ENCODE data around the gene WDR18.
"Not testable (repeated sequence)": the region's sequence is repeated elsewhere in the genome, so short reads cannot be mapped to it uniquely, and the experiment has no call there.

DNA sequence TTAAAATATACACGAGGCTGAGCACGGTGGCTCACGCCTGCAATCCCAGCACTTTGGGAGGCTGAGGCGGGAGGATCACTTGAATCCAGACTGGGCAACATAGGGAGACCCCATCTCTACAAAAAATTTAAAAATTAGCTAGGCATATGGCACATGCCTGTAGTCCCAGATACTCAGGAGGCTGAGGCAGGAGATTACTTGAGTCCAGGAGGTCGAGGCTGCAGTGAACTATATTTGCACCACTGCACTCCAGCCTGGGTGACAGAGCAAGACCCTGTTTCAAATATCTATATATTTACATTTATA is 39.7 kb downstream of the WDR18 start:
- TF ChIP-seq, protein P1, sequence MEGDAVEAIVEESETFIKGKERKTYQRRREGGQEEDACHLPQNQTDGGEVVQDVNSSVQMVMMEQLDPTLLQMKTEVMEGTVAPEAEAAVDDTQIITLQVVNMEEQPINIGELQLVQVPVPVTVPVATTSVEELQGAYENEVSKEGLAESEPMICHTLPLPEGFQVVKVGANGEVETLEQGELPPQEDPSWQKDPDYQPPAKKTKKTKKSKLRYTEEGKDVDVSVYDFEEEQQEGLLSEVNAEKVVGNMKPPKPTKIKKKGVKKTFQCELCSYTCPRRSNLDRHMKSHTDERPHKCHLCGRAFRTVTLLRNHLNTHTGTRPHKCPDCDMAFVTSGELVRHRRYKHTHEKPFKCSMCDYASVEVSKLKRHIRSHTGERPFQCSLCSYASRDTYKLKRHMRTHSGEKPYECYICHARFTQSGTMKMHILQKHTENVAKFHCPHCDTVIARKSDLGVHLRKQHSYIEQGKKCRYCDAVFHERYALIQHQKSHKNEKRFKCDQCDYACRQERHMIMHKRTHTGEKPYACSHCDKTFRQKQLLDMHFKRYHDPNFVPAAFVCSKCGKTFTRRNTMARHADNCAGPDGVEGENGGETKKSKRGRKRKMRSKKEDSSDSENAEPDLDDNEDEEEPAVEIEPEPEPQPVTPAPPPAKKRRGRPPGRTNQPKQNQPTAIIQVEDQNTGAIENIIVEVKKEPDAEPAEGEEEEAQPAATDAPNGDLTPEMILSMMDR (IDR thresholded peaks at IDR 0.05) = not testable (repeated sequence)
- not testable (repeated sequence) for TF ChIP-seq POLR2A (IDR thresholded peaks at IDR 0.05)

Data from vagina (tissue), 2 donors.